Naive thymus-derived CD4-positive, alpha-beta T cell (primary cell): ENCODE results near the gene RHOV. TPM values are rescaled to one million over a fixed set of nuclear protein-coding genes. Genes with fewer than 3 reads are reported as not detected.

ENCODE experiments used
- ATAC-seq: fragments of 150-1000 bp; cut with Tn5 transposase; 2 replicates; pipeline ENCODE4 v1.10.0; 2021; ENCODE audit warnings: mild to moderate bottlenecking, moderate library complexity
- CTCF ChIA-PET: fragments of 350-600 bp; sonication (Branson Sonifier 250); formaldehyde crosslinking; loops from one replicate; lab custom pipeline; 2021; ENCODE audit warnings: antibody characterized with exemption; lab: Charles Lee
- POLR2A ChIA-PET: fragments of 350-600 bp; sonication (Branson Sonifier 250); formaldehyde crosslinking; loops from one replicate; lab custom pipeline; 2021; ENCODE audit warnings: antibody characterized with exemption, inconsistent platforms; lab: Charles Lee
- DNase-seq, 9 donors: peaks; one replicate each; pipeline versions ENCODE4 v3.0.0 to v3.0.0-alpha.2; 2020 to 2022; ENCODE audit warnings: mixed read lengths in 1 of 9
- H3K27ac ChIP-seq: one replicate; pipeline ENCODE4 v1.7.0; 2013; ENCODE audit warnings: mild to moderate bottlenecking, low read depth, low read length, moderate library complexity
- H3K27me3 ChIP-seq, 2 donors: one replicate each; pipeline ENCODE4 v1.7.0; 2013; ENCODE audit warnings: low read length in 2 of 2, mild to moderate bottlenecking in 2 of 2, moderate library complexity in 2 of 2; ENCODE audit not compliant: control insufficient read depth in 2 of 2, insufficient read depth in 2 of 2
- H3K36me3 ChIP-seq, 3 experiments: 1 replicate in 2 of 3; 2 replicates in 1 of 3; pipeline ENCODE4 v1.7.0; 2013; ENCODE audit warnings: low read length in 3 of 3, mild to moderate bottlenecking in 3 of 3, moderate library complexity in 1 of 3; ENCODE audit not compliant: insufficient read depth in 3 of 3, control insufficient read depth in 2 of 3
- H3K4me1 ChIP-seq, 2 donors: one replicate each; pipeline ENCODE4 v1.7.0; 2013; ENCODE audit warnings: low read length in 2 of 2, mild to moderate bottlenecking in 2 of 2, moderate library complexity in 1 of 2; ENCODE audit not compliant: control insufficient read depth in 2 of 2, insufficient read depth in 2 of 2
- H3K4me3 ChIP-seq: 2 replicates; pipeline ENCODE4 v1.7.0; 2013; ENCODE audit warnings: mild to moderate bottlenecking, low read length
- H3K9me3 ChIP-seq, 3 experiments: 1 replicate in 2 of 3; 2 replicates in 1 of 3; pipeline ENCODE4 v1.7.0; 2013; ENCODE audit warnings: low read length in 3 of 3; ENCODE audit not compliant: control insufficient read depth in 2 of 3
- H3K27ac Mint-ChIP-seq, 9 donors: one replicate each; pipeline ENCODE4 v1.8.0; 2020 to 2022; ENCODE audit warnings: mixed read lengths in 9 of 9, mild to moderate bottlenecking in 8 of 9, moderate library complexity in 5 of 9, inconsistent platforms in 2 of 9
- H3K27me3 Mint-ChIP-seq, 5 donors: one replicate each; pipeline ENCODE4 v1.8.0; 2021 to 2022; ENCODE audit warnings: mixed read lengths in 5 of 5, mild to moderate bottlenecking in 1 of 5
- H3K36me3 Mint-ChIP-seq, 5 donors: one replicate each; pipeline ENCODE4 v1.8.0; 2020 to 2022; ENCODE audit warnings: mixed read lengths in 5 of 5, mild to moderate bottlenecking in 3 of 5, inconsistent platforms in 1 of 5
- H3K4me1 Mint-ChIP-seq, 7 donors: one replicate each; pipeline ENCODE4 v1.8.0; 2020 to 2022; ENCODE audit warnings: mixed read lengths in 7 of 7, mild to moderate bottlenecking in 3 of 7, inconsistent platforms in 1 of 7
- H3K4me3 Mint-ChIP-seq, 10 donors: one replicate each; pipeline ENCODE4 v1.8.0; 2020 to 2022; ENCODE audit warnings: mild to moderate bottlenecking in 10 of 10, mixed read lengths in 10 of 10, moderate library complexity in 6 of 10, inconsistent platforms in 2 of 10
- H3K9me3 Mint-ChIP-seq, 11 donors: one replicate each; pipeline ENCODE4 v1.8.0; 2020 to 2022; ENCODE audit warnings: mixed read lengths in 11 of 11, mild to moderate bottlenecking in 4 of 11, inconsistent platforms in 1 of 11, moderate library complexity in 1 of 11
- intact Hi-C, 2 donors: fragments of 100-400 bp; cut with micrococcal nuclease; formaldehyde crosslinking; loops; one replicate each; pipeline ENCODE4 v1.15.1; 2023
- polyA plus RNA-seq, 2 donors: library from polyadenylated mRNA; unstranded; fragments of 300-500 nt; fragmentation: Illumina TruSeq; gene quantifications; one replicate each; pipeline ENCODE4 v1.2.3, GENCODE V29; 2021
- total RNA-seq, 6 experiments: library from RNA in 5 of 6; stranded (reverse) in 5 of 6; gene quantifications; 1 replicate in 5 of 6; 2 replicates in 1 of 6; pipeline ENCODE4 v1.2.3 and lab custom pipeline; 2021 to 2026

The RHOV gene
- total and polyA plus RNA-seq, 7 experiments from 2014 or later, result 0.39 TPM; not detected in 6

GRCh38 chr15:40906991-40907802, 33.2 kb upstream of the RHOV start:
- intact Hi-C loops, result loop anchor here (1.0 to 10.0 kb wide), 4 partner anchors 46 to 868 kb away; partner anchors contain the start of genes INO80 (in 2 of the 2), CHAC1 (in 1 of the 2) and MAPKBP1 (in 1 of the 2)
- H3K27ac Mint-ChIP-seq, result peak overlapping the region; percentile 42 to 93 (median 90)
- ChIA-PET POLR2A (interaction anchor here (0.6 to 4.9 kb wide), 5 partner anchors 34 to 410 kb away, joined by 3 to 26 read pairs (median 3); partner anchors contain the start of gene INO80), CTCF (interaction anchor here (0.5 to 5.8 kb wide), 16 partner anchors 8 to 1049 kb away, joined by 3 to 44 read pairs (median 6); partner anchors contain the start of genes DLL4 and VPS18)
- H3K36me3 Mint-ChIP-seq, result peaks cover 0 to 15% (median 5%) of the 10 kb centered on the region in 5 donors
- Histone ChIP-seq H3K9me3 (no peaks in the 10 kb centered on the region), H3K4me3 (peak overlapping the region; percentile 66), H3K27ac (peak overlapping the region; percentile 55), H3K27me3 (no peaks in the 10 kb centered on the region), H3K36me3 (peaks cover 0 to 17% (median 15%) of the 10 kb centered on the region in 3 experiments), H3K4me1 (peaks cover 6 to 16% of the 10 kb centered on the region in 2 donors)
- H3K4me1 Mint-ChIP-seq, result peaks cover 29 to 44% (median 34%) of the 10 kb centered on the region in 7 donors
- peak overlapping the region; percentile 60 to 88 (median 84) for H3K4me3 Mint-ChIP-seq
- H3K27me3 Mint-ChIP-seq, result no peaks in the 10 kb centered on the region
- peak; percentile 45 for ATAC-seq
- H3K9me3 Mint-ChIP-seq, result no peaks in the 10 kb centered on the region
- DNase-seq, result peak in 7 of 9 donors; percentile 59 to 72 (median 63)

- no peaks in the 10 kb centered on the region for H3K9me3 Mint-ChIP-seq
- peaks cover 0 to 15% (median 5%) of the 10 kb centered on the region in 5 donors for H3K36me3 Mint-ChIP-seq
- ChIA-PET POLR2A (interaction anchor here (0.7 to 4.9 kb wide), 4 partner anchors 11 to 279 kb away, joined by 3 to 26 read pairs (median 4); partner anchors contain the start of gene VPS18), CTCF (interaction anchor here (0.5 to 5.8 kb wide), 18 partner anchors 8 to 287 kb away, joined by 3 to 44 read pairs (median 7); partner anchors contain the start of genes DLL4 and VPS18)
- H3K27ac Mint-ChIP-seq, result peak overlapping the region in 8 of 9 donors; percentile 19 to 93 (median 88)
- peak overlapping the region; percentile 60 to 88 (median 84) for H3K4me3 Mint-ChIP-seq
- H3K4me1 Mint-ChIP-seq, result peaks cover 29 to 44% (median 34%) of the 10 kb centered on the region in 7 donors
- no peaks in the 10 kb centered on the region for H3K27me3 Mint-ChIP-seq
- H3K27ac ChIP-seq, result peak overlapping the region; percentile 55
- H3K4me1 ChIP-seq, result peaks cover 6 to 16% of the 10 kb centered on the region in 2 donors
- intact Hi-C loops, result loop anchor here (2.0 to 10.0 kb wide), 3 partner anchors 208 to 868 kb away; partner anchors contain the start of genes INO80 (in 2 of the 2) and MAPKBP1 (in 1 of the 2)
- peaks cover 0 to 19% (median 15%) of the 10 kb centered on the region in 3 experiments for H3K36me3 ChIP-seq
- DNase-seq (peak; percentile 55 to 75 (median 69)), ATAC-seq (peak; percentile 76)
- no peaks in the 10 kb centered on the region for H3K27me3 ChIP-seq
- H3K4me3 ChIP-seq, result peak overlapping the region; percentile 66
- no peaks in the 10 kb centered on the region for H3K9me3 ChIP-seq
Observed at GRCh38 chr15:40906091-40906990, 32.3 kb upstream of the RHOV start.

GRCh38 chr15:40904552-40905201, 30.6 kb upstream of the RHOV start:
- Mint-ChIP-seq H3K9me3 (no peaks in the 10 kb centered on the region), H3K4me1 (peaks cover 25 to 44% (median 38%) of the 10 kb centered on the region in 7 donors), H3K27ac (peak overlapping the region in 1 of 9 donors; percentile 55), H3K27me3 (no peaks in the 10 kb centered on the region), H3K36me3 (peaks cover 0 to 20% (median 5%) of the 10 kb centered on the region in 5 donors), H3K4me3 (no peak overlapping the region)
- H3K27ac ChIP-seq, result no peak overlapping the region
- H3K4me3 ChIP-seq, result no peak overlapping the region
- ChIA-PET POLR2A (interaction anchor here (0.6 to 4.9 kb wide), 5 partner anchors 9 to 714 kb away, joined by 3 to 26 read pairs (median 5); partner anchors contain the start of gene VPS18), CTCF (interaction anchor here (0.6 to 5.8 kb wide), 20 partner anchors 10 to 870 kb away, joined by 3 to 44 read pairs (median 6); partner anchors contain the start of genes DLL4, MAPKBP1 and VPS18)
- H3K27me3 ChIP-seq, result no peaks in the 10 kb centered on the region
- ATAC-seq (no peak), DNase-seq (no peak)
- intact Hi-C loops, result loop anchor here (1.0 to 10.0 kb wide), 12 partner anchors 9 to 870 kb away; partner anchors contain the start of genes DLL4 (in 2 of the 2), NUSAP1 (in 2 of the 2), OIP5 (in 2 of the 2) and INO80 (in 1 of the 2)
- peaks cover 6 to 16% of the 10 kb centered on the region in 2 donors for H3K4me1 ChIP-seq
- H3K9me3 ChIP-seq, result no peaks in the 10 kb centered on the region
- peaks cover 0 to 36% (median 23%) of the 10 kb centered on the region in 3 experiments for H3K36me3 ChIP-seq

- Histone ChIP-seq H3K9me3 (no peaks in the 10 kb centered on the region), H3K27ac (no peak overlapping the region), H3K36me3 (peaks cover 0 to 50% (median 23%) of the 10 kb centered on the region in 3 experiments), H3K4me1 (peaks cover 6 to 16% of the 10 kb centered on the region in 2 donors), H3K4me3 (no peak overlapping the region), H3K27me3 (no peaks in the 10 kb centered on the region)
- Mint-ChIP-seq H3K9me3 (no peaks in the 10 kb centered on the region), H3K36me3 (peaks cover 0 to 30% (median 5%) of the 10 kb centered on the region in 5 donors), H3K27me3 (no peaks in the 10 kb centered on the region), H3K27ac (peak overlapping the region in 3 of 9 donors; percentile 38 to 84 (median 74)), H3K4me3 (peak overlapping the region in 1 of 10 donors; percentile 7), H3K4me1 (peaks cover 19 to 38% (median 33%) of the 10 kb centered on the region in 7 donors)
- peak; percentile 23 for ATAC-seq
- ChIA-PET POLR2A (interaction anchor here (0.5 to 2.6 kb wide), 2 partner anchors 9 to 210 kb away, joined by 3 to 7 read pairs; partner anchors contain the start of gene VPS18), CTCF (interaction anchor here (0.5 to 5.8 kb wide), 14 partner anchors 8 to 1108 kb away, joined by 3 to 44 read pairs (median 4); partner anchors contain the start of gene VPS18)
- DNase-seq, result no peak
- intact Hi-C loops, result loop anchor here (5.0 to 10.0 kb wide), 3 partner anchors 212 to 872 kb away; partner anchors contain the start of genes INO80 (in 1 of the 2), MAPKBP1 (in 1 of the 2), NUSAP1 (in 1 of the 2) and OIP5 (in 1 of the 2)
Observed at GRCh38 chr15:40902605-40903561, 28.8 kb upstream of the RHOV start.
